Measurements from ENCODE around the gene RNF151.

RNF151 gene

DNA sequence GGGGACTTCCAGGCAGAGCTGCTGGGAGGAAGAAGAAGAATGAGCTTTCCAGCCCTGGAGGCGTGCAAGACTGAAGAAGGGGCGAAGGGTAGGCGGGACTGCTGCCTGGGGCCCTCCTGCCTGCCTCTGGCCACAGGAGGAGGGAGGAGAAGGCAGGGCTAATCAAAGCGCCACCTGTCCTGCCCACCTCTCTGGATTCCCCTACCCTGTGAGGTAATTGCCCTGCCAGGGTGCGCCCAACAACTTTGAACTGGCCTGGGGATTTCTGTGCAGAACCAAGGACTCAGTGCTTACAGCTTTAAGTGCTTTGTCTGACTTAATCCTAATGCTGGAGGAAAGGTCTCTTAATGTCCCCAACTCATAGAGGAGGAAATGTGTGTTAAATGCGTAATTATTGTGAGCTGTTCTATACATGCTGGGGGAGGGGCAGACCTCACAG, 14.8 kb downstream of the RNF151 start, which contains the start of gene NOXO1:
TSS of gene NOXO1 (minus strand) at position 72 of the 439 bp plus-strand sequence. CDS start 290 bp downstream, outside the sequence.
- TF ChIP-seq, protein P1, sequence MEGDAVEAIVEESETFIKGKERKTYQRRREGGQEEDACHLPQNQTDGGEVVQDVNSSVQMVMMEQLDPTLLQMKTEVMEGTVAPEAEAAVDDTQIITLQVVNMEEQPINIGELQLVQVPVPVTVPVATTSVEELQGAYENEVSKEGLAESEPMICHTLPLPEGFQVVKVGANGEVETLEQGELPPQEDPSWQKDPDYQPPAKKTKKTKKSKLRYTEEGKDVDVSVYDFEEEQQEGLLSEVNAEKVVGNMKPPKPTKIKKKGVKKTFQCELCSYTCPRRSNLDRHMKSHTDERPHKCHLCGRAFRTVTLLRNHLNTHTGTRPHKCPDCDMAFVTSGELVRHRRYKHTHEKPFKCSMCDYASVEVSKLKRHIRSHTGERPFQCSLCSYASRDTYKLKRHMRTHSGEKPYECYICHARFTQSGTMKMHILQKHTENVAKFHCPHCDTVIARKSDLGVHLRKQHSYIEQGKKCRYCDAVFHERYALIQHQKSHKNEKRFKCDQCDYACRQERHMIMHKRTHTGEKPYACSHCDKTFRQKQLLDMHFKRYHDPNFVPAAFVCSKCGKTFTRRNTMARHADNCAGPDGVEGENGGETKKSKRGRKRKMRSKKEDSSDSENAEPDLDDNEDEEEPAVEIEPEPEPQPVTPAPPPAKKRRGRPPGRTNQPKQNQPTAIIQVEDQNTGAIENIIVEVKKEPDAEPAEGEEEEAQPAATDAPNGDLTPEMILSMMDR (IDR thresholded peaks at IDR 0.05; ENCODE audit: insufficient read depth, low read depth, low read length, missing control alignments) = no peak
- no peak within 1 kb of the TSS for H3K4me3 ChIP-seq (ENCODE audit: low read depth, low read length)
- peak; percentile 55 for DNase-seq (ENCODE audit: low read depth)

DNA sequence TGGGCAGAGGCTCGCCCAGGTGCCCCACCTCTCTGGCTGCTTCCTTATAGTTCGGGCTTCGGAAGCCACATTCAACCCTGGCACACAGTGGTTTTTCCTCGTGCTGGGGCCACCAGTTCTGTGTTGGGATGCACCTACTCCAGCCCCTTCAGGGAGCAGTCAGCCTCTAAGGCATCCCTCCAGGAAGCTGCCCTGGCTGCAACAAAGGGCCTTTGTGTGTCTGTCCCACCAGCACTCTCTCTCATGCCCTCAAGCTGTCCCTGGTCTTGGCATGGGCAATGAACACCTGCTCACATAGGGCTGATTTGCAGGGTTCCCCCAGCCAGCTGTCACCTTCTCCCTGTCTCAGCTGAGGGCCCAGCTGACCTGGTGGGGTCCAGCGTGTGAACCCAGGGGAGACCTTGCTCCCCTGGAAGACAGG, 15.4 kb downstream of the RNF151 start:
- H3K4me3 ChIP-seq (ENCODE audit: low read depth, low read length) = no peak overlapping the region
- DNase-seq (ENCODE audit: low read depth) = no peak
- TF ChIP-seq, protein P1 (IDR thresholded peaks at IDR 0.05; ENCODE audit: insufficient read depth, low read depth, low read length, missing control alignments) = no peak

DNA sequence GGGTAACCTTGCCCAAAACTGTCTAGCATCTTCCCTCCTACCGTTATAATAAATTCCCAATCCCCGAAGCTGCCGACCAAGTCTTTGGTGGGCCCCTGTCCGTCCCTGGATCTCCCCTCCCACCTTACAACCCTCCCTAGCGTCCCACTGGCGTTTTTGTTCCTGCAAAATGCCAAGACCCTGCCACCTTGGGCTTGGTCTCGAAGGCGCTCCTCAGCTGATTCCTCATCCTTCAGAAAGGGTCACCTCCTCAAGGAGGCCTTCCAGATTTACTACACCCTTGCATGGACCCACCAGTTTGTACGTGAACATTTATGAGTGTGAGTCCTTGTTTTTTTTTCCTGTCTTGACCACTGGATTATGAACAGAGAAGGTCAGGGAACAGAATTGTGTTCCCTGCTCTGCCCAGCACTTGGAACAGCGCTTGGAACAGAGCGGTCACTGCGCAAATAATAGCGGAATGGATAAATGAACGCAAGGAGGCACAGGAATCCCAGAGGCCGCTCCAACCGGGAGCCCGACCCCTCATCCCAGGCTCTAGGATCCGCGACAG, 16.4 kb downstream of the RNF151 start:
- DNase-seq (ENCODE audit: low read depth) = no peak
- TF ChIP-seq, protein P1 (IDR thresholded peaks at IDR 0.05; ENCODE audit: insufficient read depth, low read depth, low read length, missing control alignments) = no peak
- H3K4me3 ChIP-seq (ENCODE audit: low read depth, low read length) = no peak overlapping the region; the same call in 1 of the 2 replicates

DNA sequence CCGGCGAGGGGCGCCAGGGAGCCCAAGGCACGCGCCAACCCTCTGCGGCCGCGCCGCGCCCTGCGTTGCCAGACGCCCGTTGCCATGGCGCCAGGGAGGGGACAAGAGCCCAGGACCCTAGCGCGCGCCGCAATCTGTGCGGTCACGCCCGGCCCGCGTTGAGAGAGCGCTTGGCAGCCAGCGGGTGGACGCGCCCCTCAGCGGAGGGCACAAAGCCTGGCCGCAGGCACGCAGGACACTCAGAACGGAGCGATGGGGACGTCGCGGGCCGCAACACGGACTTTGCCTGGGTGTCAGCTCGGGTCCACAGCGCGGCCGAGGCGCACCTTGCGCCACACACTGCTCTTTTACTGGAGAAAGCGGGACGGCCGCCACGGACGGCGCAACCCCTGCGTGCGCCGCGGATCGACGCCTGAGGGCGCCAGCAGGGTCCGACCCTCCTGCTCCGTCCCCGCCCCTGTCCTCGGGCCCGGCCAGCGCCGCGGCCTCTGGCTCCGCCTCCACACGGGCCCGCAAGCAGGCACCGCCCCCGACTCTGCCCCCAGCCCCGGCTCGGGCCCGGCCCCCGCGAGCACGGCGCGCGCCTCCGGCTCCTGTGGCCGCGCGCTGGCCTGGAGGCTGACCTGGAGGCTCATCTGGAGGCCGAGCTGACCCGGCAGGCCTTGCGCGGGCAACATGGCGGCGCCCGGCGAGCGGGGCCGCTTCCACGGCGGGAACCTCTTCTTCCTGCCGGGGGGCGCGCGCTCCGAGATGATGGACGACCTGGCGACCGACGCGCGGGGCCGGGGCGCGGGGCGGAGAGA, 17.1 kb downstream of the RNF151 start, which contains the start of gene GFER:
TSS of gene GFER (plus strand) at position 650 of the 803 bp plus-strand sequence. CDS start at position 676, 26 bp downstream.
- peak; percentile 95 for DNase-seq (ENCODE audit: low read depth)
- peak within 1 kb of the TSS; percentile 91 for H3K4me3 ChIP-seq (ENCODE audit: low read depth, low read length)
- TF ChIP-seq, protein P1 (IDR thresholded peaks at IDR 0.05; ENCODE audit: insufficient read depth, low read depth, low read length, missing control alignments) = peak; percentile 45

DNA sequence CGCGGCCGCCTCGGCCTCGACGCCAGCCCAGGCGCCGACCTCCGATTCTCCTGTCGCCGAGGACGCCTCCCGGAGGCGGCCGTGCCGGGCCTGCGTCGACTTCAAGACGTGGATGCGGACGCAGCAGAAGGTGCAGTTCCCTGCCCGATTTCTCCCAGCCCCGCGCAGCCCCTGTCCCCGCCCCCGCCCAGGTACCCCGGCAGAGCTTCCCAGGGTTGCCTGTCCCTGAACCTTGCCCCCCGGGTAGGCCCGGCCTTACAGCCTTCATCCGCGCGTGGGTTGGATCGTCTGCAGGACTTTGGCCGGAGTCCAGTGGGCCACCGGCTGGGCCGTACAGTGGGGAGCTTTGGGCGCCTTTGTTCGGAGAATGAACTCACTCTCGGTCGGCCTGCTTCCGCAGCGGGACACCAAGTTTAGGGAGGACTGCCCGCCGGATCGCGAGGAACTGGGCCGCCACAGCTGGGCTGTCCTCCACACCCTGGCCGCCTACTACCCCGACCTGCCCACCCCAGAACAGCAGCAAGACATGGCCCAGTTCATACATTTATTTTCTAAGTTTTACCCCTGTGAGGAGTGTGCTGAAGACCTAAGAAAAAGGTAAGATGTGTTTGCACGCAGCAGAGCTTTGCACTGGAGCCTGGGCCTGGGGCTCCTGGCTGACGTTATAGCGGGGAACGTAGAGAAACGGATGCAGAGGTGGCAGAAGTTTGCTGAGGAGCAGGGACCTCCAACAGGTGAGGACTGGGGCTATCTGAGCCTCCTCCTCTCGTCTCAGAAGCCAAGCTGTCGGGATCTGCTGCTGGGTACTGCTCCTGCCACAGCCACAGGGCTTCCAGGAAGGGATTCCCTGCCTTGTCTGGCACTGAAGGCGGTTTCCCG, 17.9 kb downstream of the RNF151 start:
- no peak for DNase-seq (ENCODE audit: low read depth)
- TF ChIP-seq, protein P1 (IDR thresholded peaks at IDR 0.05; ENCODE audit: insufficient read depth, low read depth, low read length, missing control alignments) = no peak
- H3K4me3 ChIP-seq (ENCODE audit: low read depth, low read length) = peak overlapping the region; percentile 91

DNA sequence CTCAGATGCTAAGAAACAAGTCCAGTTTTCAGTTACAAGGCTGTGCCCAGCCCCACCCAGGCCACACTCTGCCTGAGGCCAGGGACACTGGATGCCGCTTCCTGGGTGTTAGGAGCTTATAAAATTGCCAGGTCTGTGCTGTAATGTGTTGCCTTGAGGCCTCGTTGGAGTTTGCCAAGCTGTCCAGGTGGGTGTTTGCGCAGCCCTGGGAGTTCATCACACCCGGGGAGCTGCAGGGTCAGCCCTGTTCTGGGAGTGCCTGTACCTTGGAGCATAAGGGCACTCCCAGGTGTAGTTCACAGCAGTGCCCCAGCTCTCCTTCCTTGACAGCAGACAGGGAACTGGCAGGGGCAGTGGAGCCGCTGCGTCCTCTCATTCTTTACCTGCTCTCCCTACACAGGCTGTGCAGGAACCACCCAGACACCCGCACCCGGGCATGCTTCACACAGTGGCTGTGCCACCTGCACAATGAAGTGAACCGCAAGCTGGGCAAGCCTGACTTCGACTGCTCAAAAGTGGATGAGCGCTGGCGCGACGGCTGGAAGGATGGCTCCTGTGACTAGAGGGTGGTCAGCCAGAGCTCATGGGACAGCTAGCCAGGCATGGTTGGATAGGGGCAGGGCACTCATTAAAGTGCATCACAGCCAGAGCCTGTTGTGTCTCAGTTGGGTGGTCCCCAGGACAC, 19.0 kb downstream of the RNF151 start:
- DNase-seq (ENCODE audit: low read depth) = no peak
- peak overlapping the region; percentile 91 for H3K4me3 ChIP-seq (ENCODE audit: low read depth, low read length)
- TF ChIP-seq, protein P1 (IDR thresholded peaks at IDR 0.05; ENCODE audit: insufficient read depth, low read depth, low read length, missing control alignments) = no peak

Measured in GM12865 (cell line).